Breast epithelium (tissue), 3 donors: ENCODE results near the gene GJA4.

Source experiments
- POLR2A ChIP-seq: fragments of 450-650 bp; IDR thresholded peaks from one replicate; pipeline ENCODE4 v1.6.1; 2016; ENCODE audit warnings: antibody characterized with exemption, mild to moderate bottlenecking, moderate library complexity
- TF ChIP-seq, protein P1 (sequence below), 3 donors: fragments of 450-650 bp; IDR thresholded peaks; one replicate each; pipeline ENCODE4 v1.5.1; 2016 to 2017; ENCODE audit warnings: antibody characterized with exemption in 3 of 3, mild to moderate bottlenecking in 3 of 3, moderate library complexity in 3 of 3

DNA sequence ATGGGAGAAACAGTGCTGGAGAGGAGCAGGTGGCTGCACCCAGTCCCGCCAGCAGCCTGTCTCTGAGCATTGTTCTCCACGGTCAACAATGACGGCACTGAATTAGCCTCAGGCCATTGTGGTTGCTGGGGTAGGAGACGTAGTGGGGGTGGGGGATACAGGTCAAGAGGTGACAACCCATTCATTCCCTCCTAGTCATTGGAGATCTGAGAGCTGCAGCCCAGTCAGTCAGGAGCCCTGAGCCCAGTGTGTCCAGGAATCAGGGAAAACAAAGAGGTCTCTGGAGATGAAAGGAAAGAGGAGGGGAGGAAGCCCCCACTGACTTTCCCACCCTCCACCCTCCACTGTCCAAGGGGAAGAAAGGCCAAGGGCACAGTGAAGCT lies 51.4 kb downstream of the GJA4 start:
- TF ChIP-seq, protein P1, sequence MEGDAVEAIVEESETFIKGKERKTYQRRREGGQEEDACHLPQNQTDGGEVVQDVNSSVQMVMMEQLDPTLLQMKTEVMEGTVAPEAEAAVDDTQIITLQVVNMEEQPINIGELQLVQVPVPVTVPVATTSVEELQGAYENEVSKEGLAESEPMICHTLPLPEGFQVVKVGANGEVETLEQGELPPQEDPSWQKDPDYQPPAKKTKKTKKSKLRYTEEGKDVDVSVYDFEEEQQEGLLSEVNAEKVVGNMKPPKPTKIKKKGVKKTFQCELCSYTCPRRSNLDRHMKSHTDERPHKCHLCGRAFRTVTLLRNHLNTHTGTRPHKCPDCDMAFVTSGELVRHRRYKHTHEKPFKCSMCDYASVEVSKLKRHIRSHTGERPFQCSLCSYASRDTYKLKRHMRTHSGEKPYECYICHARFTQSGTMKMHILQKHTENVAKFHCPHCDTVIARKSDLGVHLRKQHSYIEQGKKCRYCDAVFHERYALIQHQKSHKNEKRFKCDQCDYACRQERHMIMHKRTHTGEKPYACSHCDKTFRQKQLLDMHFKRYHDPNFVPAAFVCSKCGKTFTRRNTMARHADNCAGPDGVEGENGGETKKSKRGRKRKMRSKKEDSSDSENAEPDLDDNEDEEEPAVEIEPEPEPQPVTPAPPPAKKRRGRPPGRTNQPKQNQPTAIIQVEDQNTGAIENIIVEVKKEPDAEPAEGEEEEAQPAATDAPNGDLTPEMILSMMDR (IDR thresholded peaks at IDR 0.05): no peak
- no peak for TF ChIP-seq POLR2A
